ENCODE data around the gene CYP3A5. TPM values are rescaled to one million over a fixed set of nuclear protein-coding genes. Genes with fewer than 3 reads are reported as not detected.
"Not testable (repeated sequence)": the region's sequence is repeated elsewhere in the genome, so short reads cannot be mapped to it uniquely, and the experiment has no call there.

CYP3A5 gene
- polyA plus RNA-seq (2013, experiment 1 of 4) = 0.52 TPM
- 0.25 TPM for polyA plus RNA-seq (2013, experiment 2 of 4)
- polyA plus RNA-seq (2013, experiment 3 of 4) = 0.69 TPM
- polyA plus RNA-seq (2013, experiment 4 of 4) = 0.73 TPM

DNA sequence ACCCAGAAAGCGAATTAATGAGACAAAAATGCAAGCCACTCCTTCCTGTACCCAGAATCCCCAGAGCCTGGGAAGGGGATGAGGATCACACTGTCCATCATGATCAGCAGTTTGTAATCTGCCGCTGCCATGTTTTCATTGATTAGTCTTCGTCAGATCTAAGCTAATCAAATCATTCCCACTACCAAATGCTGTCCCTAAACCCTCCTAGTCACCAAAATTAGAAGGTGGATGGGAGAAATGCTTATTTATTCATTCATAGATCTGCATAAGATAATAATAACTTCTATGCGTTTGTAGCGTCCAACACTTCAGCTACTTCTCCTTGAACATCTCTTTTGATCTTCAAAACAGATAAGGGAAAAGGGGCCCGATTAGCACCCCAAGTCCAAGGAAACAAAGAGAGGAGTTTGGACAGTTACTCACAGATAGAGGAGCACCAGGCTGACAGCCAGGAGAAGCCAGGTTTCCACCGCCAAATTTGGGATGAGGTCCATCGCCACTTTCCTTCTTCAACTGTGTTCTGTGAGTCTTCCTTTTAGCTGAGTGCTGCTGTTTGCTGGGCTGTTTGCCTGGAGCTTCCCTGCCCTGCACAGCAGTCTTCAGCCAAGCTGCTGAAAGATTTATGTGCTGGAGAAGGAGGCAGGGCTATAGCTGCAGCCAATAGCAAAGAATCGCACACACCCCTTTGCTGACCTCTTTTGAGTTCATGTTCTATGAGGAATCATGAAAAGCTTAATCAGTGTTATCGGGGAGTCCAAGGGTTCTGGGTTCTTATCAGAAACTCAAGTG lies at the start of gene CYP3A5:
Gene CYP3A5 (minus strand): TSS at position 597 of the 792 bp plus-strand sequence. CDS start 100 bp downstream, at position 497.
- 93 to 94% methylated on average over 9 to 10 of the region's 10 CpGs for WGBS, 2 experiments
- H3K27me3 ChIP-seq (ENCODE audit: control insufficient read depth, insufficient read depth, low read length, poor library complexity, severe bottlenecking) = no peaks in the 10 kb centered on the region
- H3K4me1 ChIP-seq (ENCODE audit: control insufficient read depth, insufficient read depth, low read length) = no peaks in the 10 kb centered on the region
- H3K27ac ChIP-seq (ENCODE audit: insufficient read depth, low read depth, low read length, poor library complexity, severe bottlenecking) = no peak within 1 kb of the TSS
- no peaks in the 10 kb centered on the region for H3K9me3 ChIP-seq (ENCODE audit: control insufficient read depth, low read length)
- no peaks in the 10 kb centered on the region for H3K36me3 ChIP-seq (ENCODE audit: control insufficient read depth, insufficient read depth, low read length)
- H3K4me3 ChIP-seq (ENCODE audit: insufficient read depth, low read depth, low read length) = no peak within 1 kb of the TSS

- H3K9me3 ChIP-seq (ENCODE audit: control insufficient read depth, low read length) = no peaks in the 10 kb centered on the region
- H3K4me3 ChIP-seq (ENCODE audit: insufficient read depth, low read depth, low read length) = no peak overlapping the region
- H3K36me3 ChIP-seq (ENCODE audit: control insufficient read depth, insufficient read depth, low read length) = no peaks in the 10 kb centered on the region
- 92 to 100% methylated on average over 1 to 2 of the region's 2 CpGs for WGBS, 2 experiments
- H3K27me3 ChIP-seq (ENCODE audit: control insufficient read depth, insufficient read depth, low read length, poor library complexity, severe bottlenecking) = no peaks in the 10 kb centered on the region
- no peak overlapping the region for H3K27ac ChIP-seq (ENCODE audit: insufficient read depth, low read depth, low read length, poor library complexity, severe bottlenecking)
- no peaks in the 10 kb centered on the region for H3K4me1 ChIP-seq (ENCODE audit: control insufficient read depth, insufficient read depth, low read length)
Observed at GRCh38 chr7:99728615-99729014, 48.8 kb upstream of the CYP3A5 start.

- H3K27me3 ChIP-seq (ENCODE audit: control insufficient read depth, insufficient read depth, low read length, poor library complexity, severe bottlenecking); H3K36me3 ChIP-seq (ENCODE audit: control insufficient read depth, insufficient read depth, low read length); H3K27ac ChIP-seq (ENCODE audit: insufficient read depth, low read depth, low read length, poor library complexity, severe bottlenecking); H3K4me1 ChIP-seq (ENCODE audit: control insufficient read depth, insufficient read depth, low read length); H3K4me3 ChIP-seq (ENCODE audit: insufficient read depth, low read depth, low read length); H3K9me3 ChIP-seq (ENCODE audit: control insufficient read depth, low read length): not testable (repeated sequence)
- WGBS, 2 experiments = 91 to 93% methylated on average over 6 of the region's 6 CpGs
Observed at GRCh38 chr7:99723201-99723600, 43.4 kb upstream of the CYP3A5 start.

DNA sequence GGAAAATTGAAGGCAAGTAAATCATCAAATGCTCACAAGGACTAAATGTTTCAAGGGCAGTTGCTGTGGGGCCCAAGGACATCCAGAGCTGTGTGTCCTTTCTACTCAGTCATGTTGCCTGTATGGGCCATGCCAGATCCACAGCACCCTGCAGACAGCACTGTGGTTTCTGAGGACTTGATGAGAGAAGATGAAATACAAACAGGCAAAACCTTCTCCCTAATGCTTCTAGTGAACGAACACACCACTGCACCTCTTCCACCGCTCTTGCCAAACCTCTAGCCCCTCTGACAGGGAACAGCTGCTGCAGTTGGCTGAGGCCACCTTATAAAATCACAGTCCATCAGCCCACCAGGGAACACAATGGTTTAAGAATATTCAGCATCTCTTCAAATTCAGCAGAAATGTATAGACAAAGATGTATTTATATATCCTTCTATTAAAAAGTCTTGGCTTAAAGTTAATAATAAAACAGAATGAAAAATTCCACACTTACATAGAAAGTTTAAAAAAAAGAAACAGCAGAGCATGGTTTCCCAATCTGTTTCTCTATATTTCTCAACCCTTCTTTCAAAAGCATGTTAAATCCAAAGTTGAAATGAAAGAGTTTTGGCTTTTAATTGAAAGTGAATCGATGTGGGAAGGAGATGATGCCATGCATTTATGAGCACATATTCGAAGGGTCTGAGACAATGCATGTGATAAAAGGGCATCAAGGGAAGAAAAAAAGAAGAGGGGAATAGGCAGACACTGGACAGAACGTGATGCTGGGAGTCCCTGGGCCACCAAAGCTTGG lies 41.2 kb upstream of the CYP3A5 start:
- H3K27me3 ChIP-seq (ENCODE audit: control insufficient read depth, insufficient read depth, low read length, poor library complexity, severe bottlenecking) = no peaks in the 10 kb centered on the region
- 81 to 91% methylated on average over 5 of the region's 5 CpGs for WGBS, 2 experiments
- H3K36me3 ChIP-seq (ENCODE audit: control insufficient read depth, insufficient read depth, low read length) = no peaks in the 10 kb centered on the region
- H3K9me3 ChIP-seq (ENCODE audit: control insufficient read depth, low read length) = no peaks in the 10 kb centered on the region
- H3K4me1 ChIP-seq (ENCODE audit: control insufficient read depth, insufficient read depth, low read length) = no peaks in the 10 kb centered on the region
- no peak overlapping the region for H3K4me3 ChIP-seq (ENCODE audit: insufficient read depth, low read depth, low read length)
- no peak overlapping the region for H3K27ac ChIP-seq (ENCODE audit: insufficient read depth, low read depth, low read length, poor library complexity, severe bottlenecking)

DNA sequence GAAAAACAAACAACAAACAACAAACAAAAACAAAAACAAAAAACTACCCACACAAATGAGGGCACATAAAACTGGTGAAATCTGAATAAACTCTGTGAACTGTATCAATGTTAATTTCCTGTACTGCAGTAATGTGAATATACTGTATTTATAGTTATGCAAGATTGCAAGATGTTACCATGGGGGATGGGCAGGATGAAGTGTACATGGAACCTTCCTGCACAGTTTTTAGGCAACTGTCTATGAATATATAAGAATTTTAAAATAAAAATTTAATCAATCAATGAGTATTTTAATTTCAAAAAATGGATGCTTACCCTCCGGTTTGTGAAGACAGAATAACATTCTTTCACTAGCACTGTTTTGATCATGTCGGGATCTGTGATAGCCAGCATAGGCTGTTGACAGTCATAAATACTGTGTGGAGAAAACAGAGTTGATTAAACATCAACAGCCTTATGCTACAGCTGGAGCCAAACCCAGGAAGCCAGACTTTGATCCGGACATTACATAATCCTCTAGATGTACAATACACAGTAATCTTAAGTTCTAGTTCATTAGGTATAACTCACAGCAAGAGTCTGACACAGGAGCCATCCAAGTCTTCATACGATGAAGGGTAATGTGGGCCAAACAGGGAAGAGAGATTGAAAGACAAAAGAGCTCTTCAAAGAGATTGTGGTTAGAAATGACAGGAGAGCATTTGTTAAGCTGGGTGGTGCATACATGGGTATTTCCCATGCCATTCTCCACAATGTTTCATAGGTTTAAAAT lies 40.4 kb upstream of the CYP3A5 start:
- Histone ChIP-seq H3K9me3 (ENCODE audit: control insufficient read depth, low read length) (no peaks in the 10 kb centered on the region), H3K4me3 (ENCODE audit: insufficient read depth, low read depth, low read length) (no peak overlapping the region), H3K27ac (ENCODE audit: insufficient read depth, low read depth, low read length, poor library complexity, severe bottlenecking) (no peak overlapping the region), H3K27me3 (ENCODE audit: control insufficient read depth, insufficient read depth, low read length, poor library complexity, severe bottlenecking) (no peaks in the 10 kb centered on the region), H3K36me3 (ENCODE audit: control insufficient read depth, insufficient read depth, low read length) (no peaks in the 10 kb centered on the region), H3K4me1 (ENCODE audit: control insufficient read depth, insufficient read depth, low read length) (no peaks in the 10 kb centered on the region)
- WGBS, 2 experiments = 88 to 94% methylated on average over 4 of the region's 4 CpGs

DNA sequence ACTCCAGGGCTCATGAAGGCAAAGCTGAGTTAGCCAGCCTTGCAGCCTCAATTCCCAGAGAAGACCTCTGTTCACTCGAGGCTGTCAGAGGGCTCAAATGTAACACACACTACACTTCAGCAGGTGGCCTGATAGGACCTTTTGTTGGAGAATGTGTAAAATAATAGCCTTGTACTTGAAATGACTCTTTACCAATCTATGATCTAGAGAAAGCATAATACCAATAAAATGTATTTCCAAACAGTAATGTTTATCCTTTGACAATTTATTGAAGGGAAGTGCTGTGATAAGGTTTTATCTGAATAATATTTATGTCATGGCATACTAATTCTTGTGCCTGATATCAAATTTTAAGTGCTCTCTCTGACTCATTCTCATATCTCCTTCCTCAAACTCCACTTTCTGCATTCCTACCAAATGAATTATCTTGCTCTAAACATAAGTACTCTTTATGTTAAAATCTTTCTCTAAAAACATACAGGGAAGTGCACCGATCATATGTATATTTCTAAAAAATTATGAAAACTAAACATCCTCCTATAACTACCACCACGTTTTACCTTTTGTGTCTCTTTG lies 34.3 kb upstream of the CYP3A5 start:
- H3K27me3 ChIP-seq (ENCODE audit: control insufficient read depth, insufficient read depth, low read length, poor library complexity, severe bottlenecking) = no peaks in the 10 kb centered on the region
- H3K9me3 ChIP-seq (ENCODE audit: control insufficient read depth, low read length) = no peaks in the 10 kb centered on the region
- 75 to 100% methylated on average over 1 to 3 of the region's 3 CpGs for WGBS, 2 experiments
- no peaks in the 10 kb centered on the region for H3K4me1 ChIP-seq (ENCODE audit: control insufficient read depth, insufficient read depth, low read length)
- H3K36me3 ChIP-seq (ENCODE audit: control insufficient read depth, insufficient read depth, low read length) = no peaks in the 10 kb centered on the region
- no peak overlapping the region for H3K27ac ChIP-seq (ENCODE audit: insufficient read depth, low read depth, low read length, poor library complexity, severe bottlenecking)
- H3K4me3 ChIP-seq (ENCODE audit: insufficient read depth, low read depth, low read length) = no peak overlapping the region

GRCh38 chr7:99709838-99710578 lies 30.2 kb upstream of the CYP3A5 start:
- Histone ChIP-seq H3K27me3 (ENCODE audit: control insufficient read depth, insufficient read depth, low read length, poor library complexity, severe bottlenecking) (no peaks in the 10 kb centered on the region), H3K27ac (ENCODE audit: insufficient read depth, low read depth, low read length, poor library complexity, severe bottlenecking) (no peak overlapping the region), H3K4me3 (ENCODE audit: insufficient read depth, low read depth, low read length) (no peak overlapping the region), H3K9me3 (ENCODE audit: control insufficient read depth, low read length) (no peaks in the 10 kb centered on the region), H3K4me1 (ENCODE audit: control insufficient read depth, insufficient read depth, low read length) (no peaks in the 10 kb centered on the region), H3K36me3 (ENCODE audit: control insufficient read depth, insufficient read depth, low read length) (no peaks in the 10 kb centered on the region)
- 88 to 91% methylated on average over 2 of the region's 2 CpGs for WGBS, 2 experiments

DNA sequence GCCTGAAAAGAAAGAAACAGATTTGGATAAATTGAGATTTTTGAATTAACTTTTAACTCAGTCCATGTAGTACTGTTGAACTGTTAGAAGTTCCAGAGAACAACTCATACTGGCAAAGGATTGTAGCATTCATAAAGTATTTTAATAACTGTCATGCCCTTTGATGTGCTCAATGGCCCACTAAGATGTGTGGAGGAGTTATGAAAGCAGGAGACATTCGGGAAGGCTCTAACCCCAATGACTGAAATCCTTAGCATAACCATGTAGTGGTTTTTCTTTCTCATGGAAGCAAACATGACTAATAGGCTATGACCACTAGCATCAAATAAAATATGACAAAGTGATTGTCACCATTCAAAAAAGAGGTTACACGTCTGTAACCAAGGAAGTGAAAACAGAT lies 29.5 kb upstream of the CYP3A5 start:
- H3K9me3 ChIP-seq (ENCODE audit: control insufficient read depth, low read length) = no peaks in the 10 kb centered on the region
- H3K4me1 ChIP-seq (ENCODE audit: control insufficient read depth, insufficient read depth, low read length) = no peaks in the 10 kb centered on the region
- no peak overlapping the region for H3K27ac ChIP-seq (ENCODE audit: insufficient read depth, low read depth, low read length, poor library complexity, severe bottlenecking)
- no peaks in the 10 kb centered on the region for H3K36me3 ChIP-seq (ENCODE audit: control insufficient read depth, insufficient read depth, low read length)
- H3K4me3 ChIP-seq (ENCODE audit: insufficient read depth, low read depth, low read length) = no peak overlapping the region
- 94 to 95% methylated on average over 2 of the region's 2 CpGs for WGBS, 2 experiments
- H3K27me3 ChIP-seq (ENCODE audit: control insufficient read depth, insufficient read depth, low read length, poor library complexity, severe bottlenecking) = no peaks in the 10 kb centered on the region

DNA sequence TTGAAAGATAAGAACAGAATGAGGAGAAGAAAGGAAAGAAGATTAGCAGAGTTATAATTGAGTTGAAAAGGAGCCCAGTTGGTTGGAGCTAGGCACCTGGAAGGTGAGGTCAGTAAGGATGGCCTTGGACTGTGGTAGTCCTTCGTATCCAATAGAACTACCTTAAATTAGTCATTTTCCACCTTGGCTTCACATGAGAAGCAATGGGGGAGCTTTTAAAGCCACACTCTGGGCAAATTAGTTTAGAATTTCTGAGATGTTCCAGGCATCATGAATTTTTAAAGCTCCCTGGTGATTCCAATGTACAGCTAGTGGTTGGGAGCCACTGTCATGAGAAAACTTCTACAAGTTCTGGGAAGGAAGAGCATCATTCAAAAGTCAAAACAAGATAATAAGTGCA lies 27.3 kb upstream of the CYP3A5 start:
- no peaks in the 10 kb centered on the region for H3K9me3 ChIP-seq (ENCODE audit: control insufficient read depth, low read length)
- H3K4me1 ChIP-seq (ENCODE audit: control insufficient read depth, insufficient read depth, low read length) = no peaks in the 10 kb centered on the region
- no peaks in the 10 kb centered on the region for H3K36me3 ChIP-seq (ENCODE audit: control insufficient read depth, insufficient read depth, low read length)
- 82 to 83% methylated on average over 1 of the region's 1 CpG for WGBS, 2 experiments
- H3K4me3 ChIP-seq (ENCODE audit: insufficient read depth, low read depth, low read length) = no peak overlapping the region
- no peaks in the 10 kb centered on the region for H3K27me3 ChIP-seq (ENCODE audit: control insufficient read depth, insufficient read depth, low read length, poor library complexity, severe bottlenecking)
- H3K27ac ChIP-seq (ENCODE audit: insufficient read depth, low read depth, low read length, poor library complexity, severe bottlenecking) = no peak overlapping the region

All from ectodermal cell (in vitro differentiated cells).